Measurements from ENCODE around the gene ESR1.
"Not testable (repeated sequence)": the region's sequence is repeated elsewhere in the genome, so short reads cannot be mapped to it uniquely, and the experiment has no call there.

Gene ESR1

GRCh38 chr6:152050451-152051195 lies 243.1 kb downstream of the ESR1 start:
- no peak for DNase-seq (ENCODE audit: low read depth in 1 of 2, low spot score in 1 of 2)

- DNase-seq (ENCODE audit: low read depth in 1 of 2, low spot score in 1 of 2), result no peak
Measured at GRCh38 chr6:152052061-152052460, 244.6 kb downstream of the ESR1 start.

- DNase-seq (ENCODE audit: low read depth in 1 of 2, low spot score in 1 of 2), result no peak
Measured at GRCh38 chr6:152053332-152053731, 245.8 kb downstream of the ESR1 start.

GRCh38 chr6:152054441-152054840 lies 247.0 kb downstream of the ESR1 start:
- DNase-seq (ENCODE audit: low read depth in 1 of 2, low spot score in 1 of 2), result no peak

GRCh38 chr6:152055517-152055916 lies 248.0 kb downstream of the ESR1 start:
- no peak for DNase-seq (ENCODE audit: low read depth in 1 of 2, low spot score in 1 of 2)

GRCh38 chr6:152057832-152058498 lies 250.5 kb downstream of the ESR1 start:
- DNase-seq (ENCODE audit: low read depth in 1 of 2, low spot score in 1 of 2), result no peak

GRCh38 chr6:152059909-152060308 lies 252.4 kb downstream of the ESR1 start:
- DNase-seq (ENCODE audit: low read depth in 1 of 2, low spot score in 1 of 2), result no peak

- no peak for DNase-seq (ENCODE audit: low read depth in 1 of 2, low spot score in 1 of 2)
Measured at GRCh38 chr6:152062476-152062875, 255.0 kb downstream of the ESR1 start.

GRCh38 chr6:152063170-152063921 lies 255.9 kb downstream of the ESR1 start:
- DNase-seq (ENCODE audit: low read depth in 1 of 2, low spot score in 1 of 2), result no peak

GRCh38 chr6:152068622-152069261 lies 261.3 kb downstream of the ESR1 start:
- no peak for DNase-seq (ENCODE audit: low read depth in 1 of 2, low spot score in 1 of 2)

GRCh38 chr6:152070556-152070955 lies 263.1 kb downstream of the ESR1 start:
- no peak for DNase-seq (ENCODE audit: low read depth in 1 of 2, low spot score in 1 of 2)

GRCh38 chr6:152071318-152071717 lies 263.8 kb downstream of the ESR1 start:
- DNase-seq (ENCODE audit: low read depth in 1 of 2, low spot score in 1 of 2), result no peak

- DNase-seq (ENCODE audit: low read depth in 1 of 2, low spot score in 1 of 2), result no peak
Measured at GRCh38 chr6:152071843-152072242, 264.4 kb downstream of the ESR1 start.

GRCh38 chr6:152076242-152076641 lies 268.8 kb downstream of the ESR1 start:
- DNase-seq (ENCODE audit: low read depth in 1 of 2, low spot score in 1 of 2), result not testable (repeated sequence)

GRCh38 chr6:152078001-152078400 lies 270.5 kb downstream of the ESR1 start:
- no peak for DNase-seq (ENCODE audit: low read depth in 1 of 2, low spot score in 1 of 2)

- DNase-seq (ENCODE audit: low read depth in 1 of 2, low spot score in 1 of 2), result no peak
Measured at GRCh38 chr6:152078804-152079203, 271.3 kb downstream of the ESR1 start.

- no peak for DNase-seq (ENCODE audit: low read depth in 1 of 2, low spot score in 1 of 2)
Measured at GRCh38 chr6:152085451-152085921, 278.0 kb downstream of the ESR1 start.

- DNase-seq (ENCODE audit: low read depth in 1 of 2, low spot score in 1 of 2), result no peak
Measured at GRCh38 chr6:152086223-152086873, 278.9 kb downstream of the ESR1 start.

GRCh38 chr6:152087096-152087495 lies 279.6 kb downstream of the ESR1 start:
- DNase-seq (ENCODE audit: low read depth in 1 of 2, low spot score in 1 of 2), result no peak

GRCh38 chr6:152087701-152088100 lies 280.2 kb downstream of the ESR1 start:
- no peak for DNase-seq (ENCODE audit: low read depth in 1 of 2, low spot score in 1 of 2)

- DNase-seq (ENCODE audit: low read depth in 1 of 2, low spot score in 1 of 2), result no peak
Measured at GRCh38 chr6:152089992-152090391, 282.5 kb downstream of the ESR1 start.

Data from activated CD4-positive, alpha-beta T cell treated with anti-CD3 and anti-CD28 coated beads, Interleukin-2, amount 50 U/mL, for 24 hours (primary cell).